ENCODE results near the gene HAPLN2. TPM values are rescaled to one million over a fixed set of nuclear protein-coding genes. Genes with fewer than 3 reads are reported as not detected.

Gene HAPLN2
- total and polyA plus RNA-seq, 2 of the 8 experiments (the other 6 are each of a cell fraction or from before 2014, with no cell fraction given): 0.19 to 0.51 TPM

GRCh38 chr1:156671804-156672203, 52.6 kb downstream of the HAPLN2 start:
- Histone ChIP-seq H3K14ac (ENCODE audit: insufficient read length) (no peak overlapping the region), H3K79me2 (ENCODE audit: control insufficient read depth in 1 of 2, insufficient read depth in 2 of 2, low read length in 2 of 2) (peaks cover 5 to 40% of the 10 kb centered on the region in 2 experiments; a peak in 3 of 4 replicates), H3K23me2 (ENCODE audit: low read depth, low read length) (peaks cover 18% of the 10 kb centered on the region), H3K79me1 (ENCODE audit: low read depth, low read length) (peaks cover 15% of the 10 kb centered on the region; the same call in 1 of the 2 replicates), H3K27ac (ENCODE audit: low read depth, low read length) (no peak overlapping the region), H3K23ac (ENCODE audit: insufficient read length) (no peak overlapping the region), H2AFZ (ENCODE audit: low read length) (no peak overlapping the region), H2AK5ac (ENCODE audit: low read depth, low read length) (no peak overlapping the region), H3K9me3 (ENCODE audit: insufficient read depth in 2 of 2, low read depth in 1 of 2, low read length in 1 of 2) (no peaks in the 10 kb centered on the region), H3K4me1 (replicated peaks in 1 of 4; ENCODE audit: control insufficient read depth in 3 of 4, insufficient read depth in 4 of 4, low read length in 3 of 4) (peaks cover 3 to 69% (median 59%) of the 10 kb centered on the region in 4 experiments), H3K36me3 (ENCODE audit: control insufficient read depth in 2 of 4, insufficient read depth in 4 of 4, low read length in 3 of 4) (peaks cover 4 to 28% (median 12%) of the 10 kb centered on the region in 4 experiments; a peak in 7 of 8 replicates), H2BK20ac (ENCODE audit: low read length) (no peak overlapping the region), H3K9ac (replicated peaks in 1 of 4; ENCODE audit: extremely low read depth in 1 of 4, low read depth in 3 of 4, low read length in 3 of 4) (no peak overlapping the region), H3K4me3 (ENCODE audit: extremely low read depth in 1 of 4, insufficient read depth in 2 of 4, low read depth in 3 of 4, low read length in 4 of 4) (no peak overlapping the region), H3K56ac (replicated peaks; ENCODE audit: insufficient read length, low read depth, low read length) (no peak overlapping the region), H3K4ac (replicated peaks; ENCODE audit: insufficient read length, low read depth, low read length) (no peak overlapping the region), H3K4me2 (ENCODE audit: insufficient read depth in 1 of 2, low read depth in 2 of 2, low read length in 2 of 2) (no peak overlapping the region), H4K8ac (ENCODE audit: extremely low read depth, insufficient read depth, low read length) (no peak overlapping the region), H4K91ac (replicated peaks; ENCODE audit: insufficient read length, low read length) (no peak overlapping the region), H2BK5ac (ENCODE audit: low read depth, low read length) (no peak overlapping the region), H2BK120ac (replicated peaks; ENCODE audit: low read depth, low read length) (no peak overlapping the region), H3K27me3 (replicated peaks in 1 of 4; ENCODE audit: control insufficient read depth in 3 of 4, extremely low read depth in 1 of 4, insufficient read depth in 3 of 4, low read length in 3 of 4) (no peaks in the 10 kb centered on the region; a peak in 1 of 7 replicates), H3K18ac (ENCODE audit: extremely low read depth, low read length) (no peak overlapping the region), H2BK12ac (ENCODE audit: low read depth, low read length) (no peak overlapping the region), H4K5ac (ENCODE audit: insufficient read length, low read depth, low read length) (no peak overlapping the region), H4K20me1 (replicated peaks in 1 of 2; ENCODE audit: control insufficient read depth in 1 of 2, insufficient read depth in 2 of 2, low read length in 2 of 2) (peaks cover 4 to 10% of the 10 kb centered on the region in 2 experiments), H2BK15ac (ENCODE audit: low read length) (no peak overlapping the region)
- TF ChIP-seq BRCA1 (IDR thresholded peaks at IDR 0.05; ENCODE audit: low read depth, low read length): no peak
- no peak for TF ChIP-seq FOSL1 (IDR thresholded peaks at IDR 0.05; ENCODE audit: insufficient read depth, low read depth, low read length)
- no peak for TF ChIP-seq GTF2F1 (IDR thresholded peaks at IDR 0.05; ENCODE audit: borderline replicate concordance, low read depth, low read length)
- TF ChIP-seq SAP30 (IDR thresholded peaks at IDR 0.05; ENCODE audit: insufficient read depth, insufficient replicate concordance, low read length): no peak
- no peak for TF ChIP-seq POLR2AphosphoS5 (IDR thresholded peaks at IDR 0.05; ENCODE audit: low read depth, low read length)
- FAIRE-seq (no peak), DNase-seq (ENCODE audit: low read depth in 1 of 2, low spot score in 2 of 2) (no peak)
- ChIA-PET CTCF (ENCODE audit: partially characterized antibody) (interaction anchor here (0.7 to 66.0 kb wide), 8 partner anchors 11 to 47 kb away, joined by 3 to 4284 read pairs (median 4); partner anchors contain the start of genes CRABP2, ISG20L2, METTL25B and NES), POLR2A (ENCODE audit: partially characterized antibody) (interaction anchor here (11.1 to 13.8 kb wide), 2 partner anchors 8 to 18 kb away, joined by 208 to 419 read pairs; no protein-coding TSS in a partner anchor)
- WGBS, 2 experiments (ENCODE audit: extremely low coverage in 1 of 2, insufficient coverage in 1 of 2, insufficient read length in 1 of 2, insufficient replicate concordance in 2 of 2, low coverage in 1 of 2, low lambda C conversion rate in 2 of 2, missing lambda C conversion rate in 1 of 2): 95% methylated on average over 2 of the region's 2 CpGs; no CpG with 5 or more reads in 1 of the 2 experiments

Measured in H1 (cell line).